Mesendoderm (in vitro differentiated cells): ENCODE measurements around the gene TARS2. TPM values are rescaled to one million over a fixed set of nuclear protein-coding genes. Genes with fewer than 3 reads are reported as not detected.
A peak's percentile ranks its signal among the peaks of the same experiment; 100 is the strongest.

ENCODE experiments used
- DNase-seq: peaks from one replicate; pipeline ENCODE4 v3.0.0; 2013
- H2AK5ac ChIP-seq: 2 replicates; pipeline ENCODE4 v1.6.1; 2013; ENCODE audit warnings: low read length, inconsistent platforms
- H2BK120ac ChIP-seq: 2 replicates; pipeline ENCODE4 v1.6.1; 2013; ENCODE audit warnings: low read depth, mild to moderate bottlenecking, low read length, moderate library complexity, mixed read lengths
- H2BK15ac ChIP-seq: replicated peaks from 2 replicates; pipeline ENCODE4 v1.6.1; 2013; ENCODE audit warnings: low read depth, mild to moderate bottlenecking, moderate library complexity
- H2BK5ac ChIP-seq: 2 replicates; pipeline ENCODE4 v1.6.1; 2013; ENCODE audit warnings: low read length, inconsistent platforms
- H3K18ac ChIP-seq: 2 replicates; pipeline ENCODE4 v1.6.1; 2013; ENCODE audit warnings: mild to moderate bottlenecking, low read length, mixed read lengths
- H3K23ac ChIP-seq: one replicate; pipeline ENCODE4 v1.6.1; 2013; ENCODE audit warnings: low read length
- H3K27ac ChIP-seq: 2 replicates; pipeline ENCODE4 v1.5.1; 2013; ENCODE audit warnings: low read depth, mild to moderate bottlenecking, inconsistent platforms, low read length, moderate library complexity
- H3K27me3 ChIP-seq: 2 replicates; pipeline ENCODE4 v1.6.1; 2013; ENCODE audit warnings: low read length, control low read depth, mild to moderate bottlenecking, inconsistent platforms; ENCODE audit not compliant: insufficient read depth, poor library complexity
- H3K36me3 ChIP-seq: 2 replicates; pipeline ENCODE4 v1.6.1; 2013; ENCODE audit warnings: low read length, inconsistent platforms; ENCODE audit not compliant: control insufficient read depth, insufficient read depth
- H3K4ac ChIP-seq: one replicate; pipeline ENCODE4 v1.6.1; 2013; ENCODE audit warnings: low read depth, mild to moderate bottlenecking, low read length, moderate library complexity
- H3K4me1 ChIP-seq: 2 replicates; pipeline ENCODE4 v1.6.1; 2013; ENCODE audit warnings: low read depth, low read length, inconsistent platforms; ENCODE audit not compliant: control insufficient read depth
- H3K4me2 ChIP-seq: 2 replicates; pipeline ENCODE4 v1.6.1; 2013; ENCODE audit warnings: low read length
- H3K4me3 ChIP-seq: 2 replicates; pipeline ENCODE4 v1.5.1; 2013; ENCODE audit warnings: mild to moderate bottlenecking, low read length
- H3K56ac ChIP-seq: one replicate; pipeline ENCODE4 v1.6.1; 2013; ENCODE audit warnings: low read length
- H3K79me1 ChIP-seq: 2 replicates; pipeline ENCODE4 v1.6.1; 2013; ENCODE audit warnings: low read length, inconsistent platforms
- H3K79me2 ChIP-seq: 2 replicates; pipeline ENCODE4 v1.6.1; 2013; ENCODE audit warnings: mild to moderate bottlenecking, low read length; ENCODE audit not compliant: control insufficient read depth, insufficient read depth
- H3K9ac ChIP-seq: 2 replicates; pipeline ENCODE4 v1.6.1; 2013; ENCODE audit warnings: low read length, inconsistent platforms
- H4K5ac ChIP-seq: one replicate; pipeline ENCODE4 v1.6.1; 2013; ENCODE audit warnings: low read length
- H4K8ac ChIP-seq: one replicate; pipeline ENCODE4 v1.6.1; 2013; ENCODE audit warnings: low read depth, mild to moderate bottlenecking, control low read depth, low read length, moderate library complexity
- whole genome bisulfite sequencing: extraction: QIAGEN DNeasy Blood & Tissue Kit; methylation state at CpG from one replicate; pipeline ENCODE4 v1.1.7; 2013; ENCODE audit warnings: low lambda C conversion rate, missing lambda C conversion rate; ENCODE audit not compliant: insufficient coverage; ENCODE audit errors: extremely low coverage; 5-methylcytosine and 5-hydroxymethylcytosine counted together
- polyA plus RNA-seq, 2 experiments: library from polyadenylated mRNA; stranded (reverse); fragments of 200-250 nt; gene quantifications; one replicate each; pipeline ENCODE4 v1.2.3, GENCODE V29; 2013

Gene TARS2
- polyA plus RNA-seq (2013, experiment 1 of 2): 15.5 TPM
- polyA plus RNA-seq (2013, experiment 2 of 2): 16.6 TPM

GRCh38 chr1:150486966-150487762 is at the start of gene TARS2:
TSS of gene TARS2 (plus strand) at chr1:150487419. CDS start at chr1:150487451, 32 bp downstream.
- no CpG with 5 or more reads among the region's 30 CpGs for WGBS
- no peaks in the 10 kb centered on the region for H3K4me1 ChIP-seq
- peak within 1 kb of the TSS; percentile 3 for H4K5ac ChIP-seq
- peak within 1 kb of the TSS; percentile 95 for H3K56ac ChIP-seq
- H3K9ac ChIP-seq: peak within 1 kb of the TSS; percentile 84
- H3K27ac ChIP-seq: no peak within 1 kb of the TSS
- peak within 1 kb of the TSS; percentile 94 for H3K4me3 ChIP-seq
- peaks cover 1% of the 10 kb centered on the region for H3K36me3 ChIP-seq
- no peak within 1 kb of the TSS for H3K4ac ChIP-seq
- no peak within 1 kb of the TSS for H3K23ac ChIP-seq
- H3K4me2 ChIP-seq: peak within 1 kb of the TSS; percentile 99
- peaks cover 2% of the 10 kb centered on the region for H3K79me2 ChIP-seq
- no peak within 1 kb of the TSS for H2BK120ac ChIP-seq
- no peak within 1 kb of the TSS for H2BK5ac ChIP-seq
- peak; percentile 99 for DNase-seq
- H2BK15ac ChIP-seq: no peak within 1 kb of the TSS
- peak within 1 kb of the TSS; percentile 4 for H2AK5ac ChIP-seq
- H4K8ac ChIP-seq: no peak within 1 kb of the TSS
- peak within 1 kb of the TSS; percentile 57 for H3K18ac ChIP-seq
- peaks cover 3% of the 10 kb centered on the region for H3K79me1 ChIP-seq
- peaks cover 1% of the 10 kb centered on the region for H3K27me3 ChIP-seq

- no peak overlapping the region for H3K4ac ChIP-seq
- no peak overlapping the region for H2BK5ac ChIP-seq
- H3K18ac ChIP-seq: no peak overlapping the region
- H3K79me2 ChIP-seq: no peaks in the 10 kb centered on the region
- H3K27ac ChIP-seq: no peak overlapping the region
- no peak for DNase-seq
- H3K23ac ChIP-seq: no peak overlapping the region
- WGBS: 100% methylated on average over 1 of the region's 2 CpGs
- no peak overlapping the region for H2BK15ac ChIP-seq
- H3K9ac ChIP-seq: no peak overlapping the region
- no peak overlapping the region for H3K56ac ChIP-seq
- H3K79me1 ChIP-seq: no peaks in the 10 kb centered on the region
- no peaks in the 10 kb centered on the region for H3K4me1 ChIP-seq
- no peaks in the 10 kb centered on the region for H3K27me3 ChIP-seq
- no peaks in the 10 kb centered on the region for H3K36me3 ChIP-seq
- no peak overlapping the region for H4K8ac ChIP-seq
- no peak overlapping the region for H3K4me3 ChIP-seq
- no peak overlapping the region for H2AK5ac ChIP-seq
- H4K5ac ChIP-seq: no peak overlapping the region
- H2BK120ac ChIP-seq: no peak overlapping the region
- no peak overlapping the region for H3K4me2 ChIP-seq
These were observed 46.1 kb upstream of the TARS2 start for GRCh38 chr1:150441121-150441520.

DNA sequence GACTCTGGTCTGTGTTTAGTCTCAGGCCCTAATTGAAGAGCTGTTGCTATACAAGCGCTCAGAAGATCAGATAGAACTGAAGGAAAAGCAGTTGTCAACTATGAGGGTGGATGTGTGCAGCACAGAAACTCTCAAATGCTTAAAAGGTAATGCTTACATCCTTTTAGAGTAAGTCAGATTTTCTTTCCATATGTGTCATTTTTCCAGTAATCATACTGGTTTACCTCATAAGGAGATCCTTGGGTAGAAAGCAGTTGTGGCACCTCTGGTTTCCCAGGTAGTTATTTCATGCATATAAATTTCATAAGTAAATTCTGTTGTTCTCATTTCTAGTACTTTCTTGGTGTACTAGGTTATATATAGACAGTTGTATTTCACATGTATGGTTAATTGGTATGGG is 43.0 kb upstream of the TARS2 start:
- no peak overlapping the region for H3K4ac ChIP-seq
- no peak overlapping the region for H2AK5ac ChIP-seq
- no peak overlapping the region for H3K18ac ChIP-seq
- no peak overlapping the region for H3K9ac ChIP-seq
- H2BK5ac ChIP-seq: no peak overlapping the region
- no CpG with 5 or more reads among the region's 1 CpG for WGBS
- no peak overlapping the region for H2BK120ac ChIP-seq
- H3K27me3 ChIP-seq: no peaks in the 10 kb centered on the region
- no peak overlapping the region for H3K4me3 ChIP-seq
- H3K36me3 ChIP-seq: no peaks in the 10 kb centered on the region
- H4K8ac ChIP-seq: no peak overlapping the region
- no peaks in the 10 kb centered on the region for H3K79me1 ChIP-seq
- H3K79me2 ChIP-seq: no peaks in the 10 kb centered on the region
- H3K4me1 ChIP-seq: no peaks in the 10 kb centered on the region
- no peak overlapping the region for H3K56ac ChIP-seq
- H4K5ac ChIP-seq: no peak overlapping the region
- no peak overlapping the region for H2BK15ac ChIP-seq
- no peak overlapping the region for H3K23ac ChIP-seq
- no peak overlapping the region for H3K4me2 ChIP-seq
- no peak for DNase-seq
- no peak overlapping the region for H3K27ac ChIP-seq

DNA sequence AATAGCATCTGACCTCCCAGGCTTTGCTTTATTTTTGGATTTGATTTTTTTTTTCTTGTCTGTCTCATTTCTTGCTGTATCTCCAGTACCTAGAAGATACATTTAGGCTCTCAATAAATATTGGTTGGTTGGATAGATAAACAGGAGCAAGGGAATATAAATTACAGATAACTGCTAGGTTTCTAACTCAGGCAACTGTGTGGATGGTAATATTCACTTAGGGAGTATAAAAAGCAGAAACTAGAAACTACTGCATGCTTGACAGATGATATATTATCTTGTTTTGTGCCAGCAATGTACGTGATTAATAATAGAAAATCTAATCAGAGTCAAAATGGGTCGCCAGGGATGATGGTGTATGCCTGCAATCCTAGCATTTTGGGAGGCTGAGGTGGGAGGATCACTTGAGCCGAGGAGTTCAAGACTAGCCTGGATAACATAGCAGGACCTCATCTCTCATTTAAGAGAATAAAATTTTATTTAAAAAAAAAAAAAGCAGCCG is 31.0 kb upstream of the TARS2 start:
- Histone ChIP-seq H2BK15ac (no peak overlapping the region), H3K4me3 (no peak overlapping the region), H2BK5ac (no peak overlapping the region), H4K5ac (no peak overlapping the region), H3K23ac (no peak overlapping the region), H3K4me1 (no peaks in the 10 kb centered on the region), H3K36me3 (peaks cover 2% of the 10 kb centered on the region), H3K27ac (no peak overlapping the region), H3K18ac (no peak overlapping the region), H3K79me1 (no peaks in the 10 kb centered on the region), H3K56ac (no peak overlapping the region), H3K27me3 (no peaks in the 10 kb centered on the region), H2BK120ac (no peak overlapping the region), H3K4ac (no peak overlapping the region), H4K8ac (no peak overlapping the region), H2AK5ac (no peak overlapping the region), H3K9ac (no peak overlapping the region), H3K79me2 (no peaks in the 10 kb centered on the region), H3K4me2 (no peak overlapping the region)
- DNase-seq: no peak
- no CpG with 5 or more reads among the region's 4 CpGs for WGBS

DNA sequence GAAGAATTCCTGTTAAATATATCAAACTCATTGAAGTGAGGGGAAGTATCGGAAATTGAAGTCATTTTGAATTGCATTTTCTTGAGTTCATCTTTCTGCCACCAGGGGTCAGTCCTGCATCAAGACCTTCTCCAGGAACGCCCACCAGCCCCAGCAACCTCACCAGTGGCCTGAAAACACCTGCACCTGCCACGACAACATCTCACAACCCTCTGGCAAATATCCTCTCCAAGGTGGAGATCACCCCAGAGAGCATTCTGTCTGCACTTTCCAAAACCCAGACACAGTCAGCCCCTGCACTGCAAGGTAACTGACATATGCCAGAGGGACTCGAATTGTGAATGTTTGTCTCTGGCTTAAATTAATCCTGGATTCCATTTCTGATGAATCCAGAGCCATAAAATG is 22.8 kb upstream of the TARS2 start:
- Histone ChIP-seq H3K79me1 (no peaks in the 10 kb centered on the region), H4K8ac (no peak overlapping the region), H2BK120ac (no peak overlapping the region), H3K27ac (no peak overlapping the region), H2BK5ac (no peak overlapping the region), H3K4me2 (no peak overlapping the region), H3K36me3 (no peaks in the 10 kb centered on the region), H3K4me3 (no peak overlapping the region), H3K27me3 (no peaks in the 10 kb centered on the region), H3K79me2 (no peaks in the 10 kb centered on the region), H3K56ac (no peak overlapping the region), H3K9ac (no peak overlapping the region), H2BK15ac (no peak overlapping the region), H2AK5ac (no peak overlapping the region), H3K23ac (no peak overlapping the region), H3K18ac (no peak overlapping the region), H3K4ac (no peak overlapping the region), H3K4me1 (no peaks in the 10 kb centered on the region), H4K5ac (no peak overlapping the region)
- peak; percentile 74 for DNase-seq
- no CpG with 5 or more reads among the region's 4 CpGs for WGBS
